OCI-M1 (cell line): ENCODE measurements around the gene TRIM45.
A peak's percentile ranks its signal among the peaks of the same experiment; 100 is the strongest.
"Not testable (repeated sequence)": the region's sequence is repeated elsewhere in the genome, so short reads cannot be mapped to it uniquely, and the experiment has no call there.

Experiments used
- DNase-seq: peaks from one replicate; lab custom pipeline; 2025; lab: John Stamatoyannopoulos, UW

The TRIM45 gene

GRCh38 chr1:117130526-117130925 lies 9.0 kb upstream of the TRIM45 start:
- DNase-seq, result no peak

GRCh38 chr1:117128323-117129079 lies 7.0 kb upstream of the TRIM45 start:
- DNase-seq, result peak; percentile 79

GRCh38 chr1:117127795-117128194 lies 6.2 kb upstream of the TRIM45 start:
- DNase-seq, result peak; percentile 29

GRCh38 chr1:117124661-117125060 lies 3.1 kb upstream of the TRIM45 start:
- no peak for DNase-seq

- no peak for DNase-seq
These were observed 1.7 kb upstream of the TRIM45 start for GRCh38 chr1:117123274-117123673.

- no peak for DNase-seq
These were observed 929 bp upstream of the TRIM45 start for GRCh38 chr1:117122330-117123025.

- DNase-seq, result no peak
These were observed 568 bp downstream of the TRIM45 start for GRCh38 chr1:117120774-117121588.

- not testable (repeated sequence) for DNase-seq
These were observed 2.4 kb downstream of the TRIM45 start for GRCh38 chr1:117119144-117119543.

- no peak for DNase-seq
These were observed 3.4 kb downstream of the TRIM45 start for GRCh38 chr1:117118137-117118536.

GRCh38 chr1:117117697-117118096 lies 3.9 kb downstream of the TRIM45 start:
- DNase-seq, result no peak

- no peak for DNase-seq
These were observed 4.8 kb downstream of the TRIM45 start for GRCh38 chr1:117116784-117117130.

- no peak for DNase-seq
These were observed 5.3 kb downstream of the TRIM45 start for GRCh38 chr1:117116090-117116783.

GRCh38 chr1:117114877-117115276 lies 6.7 kb downstream of the TRIM45 start:
- no peak for DNase-seq

- no peak for DNase-seq
These were observed 8.3 kb downstream of the TRIM45 start for GRCh38 chr1:117113199-117113598.

GRCh38 chr1:117112047-117112717 lies 9.4 kb downstream of the TRIM45 start:
- no peak for DNase-seq

- DNase-seq, result no peak
These were observed 10.8 kb downstream of the TRIM45 start for GRCh38 chr1:117110774-117111173.

GRCh38 chr1:117107364-117107763 lies 14.2 kb downstream of the TRIM45 start:
- DNase-seq, result no peak

GRCh38 chr1:117106478-117106877 lies 15.1 kb downstream of the TRIM45 start:
- DNase-seq, result no peak

GRCh38 chr1:117105722-117106121 lies 15.8 kb downstream of the TRIM45 start:
- DNase-seq, result no peak

- DNase-seq, result no peak
These were observed 16.6 kb downstream of the TRIM45 start for GRCh38 chr1:117104986-117105385.

GRCh38 chr1:117101858-117102257 lies 19.7 kb downstream of the TRIM45 start:
- DNase-seq, result not testable (repeated sequence)

GRCh38 chr1:117101334-117101733 lies 20.2 kb downstream of the TRIM45 start:
- DNase-seq, result no peak
